ENCODE results near the gene CHFR.
A peak's percentile ranks its signal among the peaks of the same experiment; 100 is the strongest.
"Not testable (repeated sequence)": the region's sequence is repeated elsewhere in the genome, so short reads cannot be mapped to it uniquely, and the experiment has no call there.

Gene CHFR

DNA sequence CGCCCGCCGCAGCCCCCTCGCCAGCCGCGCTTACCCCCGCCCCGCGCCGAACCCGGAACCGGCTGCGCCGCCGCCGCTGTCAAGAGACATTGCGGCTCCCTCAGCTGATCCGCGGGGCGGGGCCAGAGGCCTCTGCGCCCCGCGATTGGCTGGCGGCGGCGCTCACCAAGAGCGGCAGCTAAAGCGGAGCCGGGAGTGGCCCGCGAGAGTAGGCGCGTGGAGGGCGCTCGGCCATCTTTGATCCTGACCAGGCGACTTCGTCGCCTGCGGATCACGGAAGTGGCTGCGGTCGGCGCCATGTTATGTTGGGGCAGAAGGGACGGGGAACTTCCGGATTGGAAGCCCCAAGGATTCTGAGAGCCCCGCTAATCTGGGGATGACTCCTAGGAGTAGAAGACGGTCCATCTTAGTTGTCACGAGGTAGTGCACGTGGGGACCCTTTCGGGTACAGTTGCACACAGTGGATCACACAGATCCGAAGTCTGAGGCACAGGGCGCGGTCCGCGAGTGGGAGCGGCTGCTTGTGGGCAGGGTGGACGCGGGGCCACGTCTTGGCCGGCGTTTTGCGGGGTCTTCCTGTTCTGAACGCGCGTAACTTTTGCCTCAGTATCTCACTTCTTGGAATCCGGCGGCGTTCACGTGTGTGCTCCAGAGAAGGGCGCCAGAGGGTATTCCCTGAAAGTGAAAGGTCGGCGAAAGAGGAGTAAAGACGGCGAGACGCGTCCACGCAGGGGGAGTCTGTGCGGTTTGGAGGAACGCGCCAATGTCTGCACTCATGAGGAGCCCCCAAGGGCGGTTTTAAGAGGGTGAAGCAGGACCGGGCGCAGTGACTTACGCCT is at the start of gene CHFR:
TSS of gene CHFR (minus strand) at position 93 of the 839 bp plus-strand sequence. CDS start 277 bp downstream, outside the sequence.
- Mint-ChIP-seq H3K4me3 (peak within 1 kb of the TSS; percentile 98), H3K27me3 (peaks cover 18% of the 10 kb centered on the region), H3K4me1 (peaks cover 31% of the 10 kb centered on the region), H3K9me3 (peaks cover 23% of the 10 kb centered on the region), H3K36me3 (peaks cover 49% of the 10 kb centered on the region), H3K27ac (peak within 1 kb of the TSS; percentile 100)
- DNase-seq = peak; percentile 97
- CTCF ChIA-PET = no interaction called here

DNA sequence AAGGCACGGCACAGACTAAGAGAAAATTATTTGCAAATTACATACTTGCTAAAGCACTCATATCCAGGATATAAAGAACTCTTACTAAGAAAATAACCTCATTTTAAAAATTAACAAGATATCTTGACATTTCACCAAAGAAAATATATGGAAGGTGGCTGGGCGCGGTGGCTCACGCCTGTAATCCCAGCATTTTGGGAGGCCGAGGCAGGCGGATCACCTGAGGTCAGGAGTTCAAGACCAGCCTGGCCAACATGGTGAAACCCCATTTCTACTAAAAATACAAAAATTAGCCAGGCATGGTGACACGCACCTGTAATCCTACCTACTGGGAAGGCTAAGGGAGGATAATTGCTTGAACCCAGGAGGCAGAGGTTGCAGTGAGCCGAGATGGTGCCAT is 49.5 kb upstream of the CHFR start:
- CTCF ChIA-PET, H3K4me1 Mint-ChIP-seq, DNase-seq, H3K27ac Mint-ChIP-seq, H3K4me3 Mint-ChIP-seq, H3K27me3 Mint-ChIP-seq: not testable (repeated sequence)
- H3K9me3 Mint-ChIP-seq = peaks cover 62% of the 10 kb centered on the region
- peaks cover 31% of the 10 kb centered on the region for H3K36me3 Mint-ChIP-seq

- Mint-ChIP-seq H3K4me3 (no peak overlapping the region), H3K36me3 (peaks cover 24% of the 10 kb centered on the region), H3K27ac (no peak overlapping the region), H3K27me3 (no peaks in the 10 kb centered on the region), H3K9me3 (peaks cover 63% of the 10 kb centered on the region), H3K4me1 (no peaks in the 10 kb centered on the region)
- DNase-seq = no peak
- CTCF ChIA-PET = no interaction called here
Measured at GRCh38 chr12:132936163-132936562, 48.8 kb upstream of the CHFR start.

DNA sequence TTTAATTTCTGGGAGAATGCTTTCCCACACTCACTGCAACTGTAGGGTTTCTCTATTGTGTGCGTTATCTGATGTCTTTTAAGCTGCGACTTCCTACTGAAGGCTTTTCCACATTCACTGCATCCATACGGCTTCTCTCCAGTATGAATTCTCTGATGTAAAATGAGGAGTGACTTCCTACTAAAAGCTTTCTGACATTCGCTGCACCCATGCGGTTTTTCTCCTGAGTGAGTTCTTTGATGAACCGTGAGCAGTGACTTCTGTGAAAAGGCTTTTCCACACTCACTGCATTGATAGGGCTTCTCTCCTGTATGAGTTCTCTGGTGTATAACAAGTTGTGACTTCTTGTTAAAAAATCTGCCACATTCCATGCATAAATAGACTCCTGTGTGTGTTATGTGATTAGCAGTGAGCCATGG is 39.0 kb upstream of the CHFR start:
- H3K27me3 Mint-ChIP-seq = no peaks in the 10 kb centered on the region
- H3K9me3 Mint-ChIP-seq = peaks cover 84% of the 10 kb centered on the region
- H3K27ac Mint-ChIP-seq = no peak overlapping the region
- CTCF ChIA-PET = no interaction called here
- H3K4me1 Mint-ChIP-seq = no peaks in the 10 kb centered on the region
- peaks cover 34% of the 10 kb centered on the region for H3K36me3 Mint-ChIP-seq
- H3K4me3 Mint-ChIP-seq = no peak overlapping the region
- no peak for DNase-seq

DNA sequence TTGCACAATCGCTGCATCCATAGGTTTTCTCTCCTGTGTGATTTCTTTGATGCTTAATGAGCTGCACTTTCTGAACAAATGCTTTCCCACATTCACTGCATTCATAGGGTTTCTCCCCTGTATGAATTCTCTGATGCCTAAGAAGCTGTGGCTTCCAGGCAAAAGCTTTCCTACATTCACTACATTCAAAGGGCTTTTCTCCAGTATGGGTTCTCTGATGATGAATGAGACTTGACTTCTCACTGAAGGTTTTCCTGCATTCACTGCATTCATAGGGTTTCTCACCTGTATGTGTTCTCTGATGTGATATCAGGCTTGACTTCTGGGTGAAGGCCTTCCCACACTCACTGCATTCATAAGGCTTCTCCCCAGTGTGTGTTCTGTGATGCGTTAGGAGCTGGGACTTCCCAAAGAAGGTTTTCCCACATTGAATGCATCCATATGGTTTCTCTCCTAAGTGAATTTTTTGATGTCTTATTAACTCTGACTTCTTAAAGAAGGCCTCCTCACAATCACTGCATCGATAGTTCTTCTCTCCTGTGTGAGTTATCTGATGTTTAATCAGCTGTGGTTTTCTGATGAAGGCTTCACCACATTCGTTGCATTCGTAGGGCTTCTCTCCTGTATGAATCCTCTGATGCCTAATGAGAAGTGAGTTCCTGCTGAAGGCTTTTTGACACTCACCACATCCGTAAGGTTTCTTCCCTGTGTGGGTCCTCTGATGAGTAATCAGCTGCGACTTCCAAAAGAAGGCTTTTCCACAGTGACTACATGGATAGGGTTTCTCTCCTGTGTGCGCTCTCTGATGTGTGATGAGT is 38.4 kb upstream of the CHFR start:
- Mint-ChIP-seq H3K9me3 (peaks cover 83% of the 10 kb centered on the region), H3K27me3 (no peaks in the 10 kb centered on the region), H3K36me3 (peaks cover 33% of the 10 kb centered on the region), H3K4me1 (no peaks in the 10 kb centered on the region), H3K27ac (no peak overlapping the region), H3K4me3 (no peak overlapping the region)
- no peak for DNase-seq
- CTCF ChIA-PET = no interaction called here

DNA sequence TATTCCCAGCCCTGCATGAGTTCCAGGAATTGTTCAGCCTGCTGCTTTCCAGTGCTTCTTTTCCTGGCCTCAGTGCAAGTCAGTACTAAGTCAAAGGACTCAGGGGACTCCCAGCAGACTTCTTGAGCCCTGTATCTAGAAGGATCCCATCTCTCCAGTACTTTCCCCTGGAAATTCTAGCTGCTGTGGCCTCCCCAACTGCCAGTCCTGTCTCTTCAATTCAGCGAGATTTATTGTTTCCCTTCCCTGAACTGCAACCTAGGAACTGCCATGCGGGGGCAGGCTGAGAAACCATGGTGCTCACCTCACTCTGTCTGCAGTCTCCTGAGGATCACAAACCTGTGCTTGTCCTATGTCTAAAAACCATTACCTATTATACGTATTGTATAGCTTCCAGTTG is 37.0 kb upstream of the CHFR start:
- no peaks in the 10 kb centered on the region for H3K4me1 Mint-ChIP-seq
- peaks cover 77% of the 10 kb centered on the region for H3K9me3 Mint-ChIP-seq
- H3K36me3 Mint-ChIP-seq = peaks cover 29% of the 10 kb centered on the region
- CTCF ChIA-PET = no interaction called here
- DNase-seq = no peak
- H3K27ac Mint-ChIP-seq = no peak overlapping the region
- H3K27me3 Mint-ChIP-seq = no peaks in the 10 kb centered on the region
- H3K4me3 Mint-ChIP-seq = no peak overlapping the region

GRCh38 chr12:132923356-132923909 is 36.0 kb upstream of the CHFR start:
- DNase-seq = no peak
- Mint-ChIP-seq H3K4me3 (no peak overlapping the region), H3K27me3 (no peaks in the 10 kb centered on the region), H3K36me3 (peaks cover 23% of the 10 kb centered on the region), H3K9me3 (peaks cover 75% of the 10 kb centered on the region), H3K27ac (no peak overlapping the region), H3K4me1 (no peaks in the 10 kb centered on the region)
- CTCF ChIA-PET = no interaction called here

GRCh38 chr12:132922676-132923075 is 35.3 kb upstream of the CHFR start:
- Mint-ChIP-seq H3K9me3 (peaks cover 80% of the 10 kb centered on the region), H3K27ac (no peak overlapping the region), H3K36me3 (peaks cover 23% of the 10 kb centered on the region), H3K4me1 (no peaks in the 10 kb centered on the region), H3K27me3 (no peaks in the 10 kb centered on the region), H3K4me3 (no peak overlapping the region)
- CTCF ChIA-PET = interaction anchor here (0.6 kb wide), 1 partner anchor 237 kb away, joined by 3 read pairs; no protein-coding TSS in a partner anchor
- DNase-seq = no peak

DNA sequence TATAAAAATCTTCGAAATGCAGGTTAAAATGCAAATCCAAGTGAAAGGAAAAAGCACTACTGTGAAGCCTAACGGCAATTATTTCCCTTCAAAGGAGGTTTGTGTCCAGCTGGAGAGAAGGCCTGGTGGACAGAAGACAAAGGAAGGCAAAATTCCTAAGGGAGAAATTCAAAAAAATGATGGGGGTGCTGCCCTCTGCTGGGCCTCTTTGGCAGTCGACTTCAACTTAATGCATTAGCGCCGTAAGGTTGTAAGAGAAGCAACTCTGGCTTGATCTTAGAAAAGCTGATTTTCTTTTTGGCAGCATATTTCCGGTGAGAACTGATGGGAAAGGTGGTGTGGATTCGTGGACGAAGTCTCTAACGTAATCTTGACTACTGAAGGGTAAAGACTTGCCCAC is 34.3 kb upstream of the CHFR start:
- Mint-ChIP-seq H3K27me3 (no peaks in the 10 kb centered on the region), H3K9me3 (peaks cover 77% of the 10 kb centered on the region), H3K4me1 (no peaks in the 10 kb centered on the region), H3K36me3 (peaks cover 21% of the 10 kb centered on the region), H3K27ac (no peak overlapping the region), H3K4me3 (no peak overlapping the region)
- CTCF ChIA-PET = no interaction called here
- DNase-seq = no peak

DNA sequence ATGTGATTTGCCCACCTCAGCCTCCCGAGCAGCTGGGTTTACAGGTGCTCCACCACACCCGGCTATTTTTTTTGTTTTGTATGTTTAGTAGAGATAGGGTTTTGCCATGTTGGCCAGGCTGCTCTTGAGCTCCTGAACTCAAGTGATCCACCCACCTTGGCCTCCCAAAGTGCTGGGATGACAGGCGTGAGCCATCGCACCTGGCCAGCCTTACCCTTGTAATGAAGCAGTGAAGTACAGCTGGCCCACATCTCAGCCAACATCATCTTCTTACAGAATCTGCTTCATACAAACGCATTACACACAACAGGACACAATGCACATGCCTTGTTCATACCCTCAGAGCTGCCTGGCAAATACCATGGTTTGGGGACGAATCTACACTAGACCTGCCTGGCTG is 31.3 kb upstream of the CHFR start:
- peaks cover 70% of the 10 kb centered on the region for H3K9me3 Mint-ChIP-seq
- peaks cover 19% of the 10 kb centered on the region for H3K36me3 Mint-ChIP-seq
- no peak for DNase-seq
- no peaks in the 10 kb centered on the region for H3K4me1 Mint-ChIP-seq
- H3K27me3 Mint-ChIP-seq = no peaks in the 10 kb centered on the region
- H3K4me3 Mint-ChIP-seq = no peak overlapping the region
- no peak overlapping the region for H3K27ac Mint-ChIP-seq
- CTCF ChIA-PET = no interaction called here

- H3K27ac Mint-ChIP-seq = peak overlapping the region; percentile 98
- H3K9me3 Mint-ChIP-seq = peaks cover 29% of the 10 kb centered on the region
- peaks cover 26% of the 10 kb centered on the region for H3K36me3 Mint-ChIP-seq
- DNase-seq = no peak
- CTCF ChIA-PET = no interaction called here
- peaks cover 31% of the 10 kb centered on the region for H3K27me3 Mint-ChIP-seq
- H3K4me1 Mint-ChIP-seq = peaks cover 23% of the 10 kb centered on the region
- peak overlapping the region; percentile 87 for H3K4me3 Mint-ChIP-seq
Measured at GRCh38 chr12:132909030-132909368, 21.6 kb upstream of the CHFR start.

DNA sequence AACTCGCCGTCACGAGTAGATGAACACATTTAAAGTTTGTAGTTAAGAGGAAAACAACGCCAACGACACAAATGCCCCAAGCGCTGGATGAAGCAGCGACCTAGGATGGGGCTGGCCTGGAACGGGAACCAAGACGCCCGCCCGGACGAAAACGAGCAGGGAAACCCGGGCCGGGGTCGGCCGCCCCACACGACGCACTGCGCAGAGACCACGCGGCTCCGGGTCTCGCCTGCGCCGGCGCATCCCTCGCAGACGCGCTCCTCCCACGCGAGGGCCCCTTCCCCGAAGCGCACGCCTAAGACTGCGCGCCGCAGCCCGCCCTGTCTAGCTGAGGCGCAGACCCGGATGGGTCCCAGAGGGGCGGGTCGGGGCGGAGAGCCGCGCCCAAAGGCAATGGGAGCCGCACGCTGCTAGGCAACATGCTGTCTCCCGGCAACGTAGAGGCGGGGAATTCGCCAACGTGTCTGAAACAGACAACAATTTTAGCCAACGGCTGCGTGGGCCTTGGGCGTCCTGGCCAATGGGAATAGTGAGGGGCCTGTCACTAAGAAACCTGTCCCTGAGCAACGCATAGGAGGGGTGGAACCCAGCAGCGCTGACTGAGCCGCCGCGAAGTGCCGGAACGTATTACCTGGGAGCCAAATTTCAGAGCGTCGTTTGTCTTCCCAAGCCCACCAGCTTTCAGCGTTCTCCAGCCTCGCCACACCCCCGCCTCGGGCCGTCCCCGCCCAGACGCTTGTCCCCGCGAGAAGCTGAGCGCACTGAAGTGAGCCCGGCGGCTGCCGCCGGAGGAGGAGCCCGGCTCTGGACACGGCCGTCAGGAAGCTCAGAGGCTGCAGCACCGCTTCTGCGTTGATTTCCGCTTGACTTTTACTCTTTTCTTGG is 21.0 kb upstream of the CHFR start:
- H3K27me3 Mint-ChIP-seq = peaks cover 31% of the 10 kb centered on the region
- peak overlapping the region; percentile 98 for H3K27ac Mint-ChIP-seq
- peaks cover 25% of the 10 kb centered on the region for H3K4me1 Mint-ChIP-seq
- DNase-seq = peak; percentile 99
- H3K4me3 Mint-ChIP-seq = peak overlapping the region; percentile 87
- peaks cover 22% of the 10 kb centered on the region for H3K36me3 Mint-ChIP-seq
- CTCF ChIA-PET = no interaction called here
- peaks cover 23% of the 10 kb centered on the region for H3K9me3 Mint-ChIP-seq

DNA sequence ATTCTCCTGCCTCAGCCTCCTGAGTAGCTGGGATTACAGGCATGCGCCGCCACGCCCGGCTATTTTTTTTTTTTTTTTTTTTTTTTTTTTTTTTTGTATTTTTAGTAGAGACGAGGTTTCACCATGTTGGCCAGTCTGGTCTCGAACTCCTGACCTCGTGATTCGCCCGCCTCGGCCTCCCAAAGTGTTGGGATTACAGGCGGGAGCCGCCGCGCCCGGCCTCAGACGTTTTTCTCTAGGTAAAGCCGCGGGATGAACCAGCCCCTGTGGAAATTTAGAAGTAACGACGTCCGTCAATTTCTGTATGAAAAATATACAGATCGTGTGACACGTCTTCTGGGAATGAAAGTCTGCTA is 20.4 kb upstream of the CHFR start:
- H3K27me3 Mint-ChIP-seq = peaks cover 31% of the 10 kb centered on the region
- H3K36me3 Mint-ChIP-seq = peaks cover 21% of the 10 kb centered on the region
- peak overlapping the region; percentile 87 for H3K4me3 Mint-ChIP-seq
- H3K27ac Mint-ChIP-seq = peak overlapping the region; percentile 98
- H3K9me3 Mint-ChIP-seq = peaks cover 22% of the 10 kb centered on the region
- CTCF ChIA-PET = interaction anchor here (1.2 kb wide), 1 partner anchor 139 kb away, joined by 4 read pairs; no protein-coding TSS in a partner anchor
- peaks cover 25% of the 10 kb centered on the region for H3K4me1 Mint-ChIP-seq
- DNase-seq = peak; percentile 23

- peaks cover 25% of the 10 kb centered on the region for H3K4me1 Mint-ChIP-seq
- H3K36me3 Mint-ChIP-seq = peaks cover 19% of the 10 kb centered on the region
- CTCF ChIA-PET = interaction anchor here (1.2 kb wide), 1 partner anchor 138 kb away, joined by 4 read pairs; no protein-coding TSS in a partner anchor
- H3K9me3 Mint-ChIP-seq = peaks cover 20% of the 10 kb centered on the region
- peak overlapping the region; percentile 55 for H3K27ac Mint-ChIP-seq
- no peak for DNase-seq
- peak overlapping the region; percentile 21 for H3K4me3 Mint-ChIP-seq
- H3K27me3 Mint-ChIP-seq = peaks cover 31% of the 10 kb centered on the region
Measured at GRCh38 chr12:132907216-132907615, 19.8 kb upstream of the CHFR start.

Data from activated naive CD4-positive, alpha-beta T cell treated with anti-CD3 and anti-CD28 coated beads, Interleukin-2, amount 10 ng/mL, durations not matched to agents 7 days and 5 days (primary cell).